ENCODE data around the gene CAMK2D.

CAMK2D gene

DNA sequence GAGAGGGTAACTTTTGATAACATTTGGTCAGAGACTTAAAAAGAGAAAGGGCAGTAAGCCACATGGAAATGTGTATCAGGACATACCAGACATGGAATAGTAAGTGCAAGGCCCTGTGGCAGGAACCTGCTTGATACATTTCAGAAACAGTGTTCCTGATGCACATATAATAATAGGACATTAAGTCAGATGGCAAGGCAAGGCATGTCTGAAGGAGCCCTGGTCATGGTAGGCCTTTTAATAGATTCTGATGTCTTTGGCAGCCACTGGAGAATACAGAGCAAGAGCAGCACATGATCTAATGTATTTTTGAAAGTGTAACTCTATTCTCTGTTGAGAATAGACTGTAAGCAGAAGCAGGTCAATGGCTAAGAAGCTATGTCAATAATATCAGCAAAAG lies 279.7 kb downstream of the CAMK2D start:
- H3K4me3 ChIP-seq (ENCODE audit: low read length) = no peak overlapping the region
- DNase-seq (ENCODE audit: low read depth) = no peak
- TF ChIP-seq, protein P1, sequence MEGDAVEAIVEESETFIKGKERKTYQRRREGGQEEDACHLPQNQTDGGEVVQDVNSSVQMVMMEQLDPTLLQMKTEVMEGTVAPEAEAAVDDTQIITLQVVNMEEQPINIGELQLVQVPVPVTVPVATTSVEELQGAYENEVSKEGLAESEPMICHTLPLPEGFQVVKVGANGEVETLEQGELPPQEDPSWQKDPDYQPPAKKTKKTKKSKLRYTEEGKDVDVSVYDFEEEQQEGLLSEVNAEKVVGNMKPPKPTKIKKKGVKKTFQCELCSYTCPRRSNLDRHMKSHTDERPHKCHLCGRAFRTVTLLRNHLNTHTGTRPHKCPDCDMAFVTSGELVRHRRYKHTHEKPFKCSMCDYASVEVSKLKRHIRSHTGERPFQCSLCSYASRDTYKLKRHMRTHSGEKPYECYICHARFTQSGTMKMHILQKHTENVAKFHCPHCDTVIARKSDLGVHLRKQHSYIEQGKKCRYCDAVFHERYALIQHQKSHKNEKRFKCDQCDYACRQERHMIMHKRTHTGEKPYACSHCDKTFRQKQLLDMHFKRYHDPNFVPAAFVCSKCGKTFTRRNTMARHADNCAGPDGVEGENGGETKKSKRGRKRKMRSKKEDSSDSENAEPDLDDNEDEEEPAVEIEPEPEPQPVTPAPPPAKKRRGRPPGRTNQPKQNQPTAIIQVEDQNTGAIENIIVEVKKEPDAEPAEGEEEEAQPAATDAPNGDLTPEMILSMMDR (conservative IDR thresholded peaks at IDR 0.05; ENCODE audit: low read length) = no peak

DNA sequence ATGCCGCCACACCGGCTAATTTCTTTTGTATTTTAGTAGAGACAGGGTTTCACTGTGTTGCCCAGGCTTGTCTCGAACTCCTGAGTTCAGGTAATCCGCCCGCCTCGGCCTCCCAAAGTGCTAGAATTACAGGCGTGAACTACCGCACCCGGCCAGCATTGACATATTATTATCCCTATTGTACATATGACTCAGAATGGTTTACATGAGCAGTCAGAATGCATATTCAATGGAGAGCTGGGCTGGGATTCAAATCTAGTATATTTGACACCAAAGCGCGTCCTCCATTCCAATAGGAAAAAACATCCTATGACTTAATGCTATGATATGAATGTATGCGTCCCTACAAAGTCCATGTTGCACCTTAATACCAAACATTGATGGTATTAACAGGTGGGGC lies 281.4 kb downstream of the CAMK2D start:
- no peak for DNase-seq (ENCODE audit: low read depth)
- TF ChIP-seq, protein P1 (conservative IDR thresholded peaks at IDR 0.05; ENCODE audit: low read length) = no peak
- no peak overlapping the region for H3K4me3 ChIP-seq (ENCODE audit: low read length)

DNA sequence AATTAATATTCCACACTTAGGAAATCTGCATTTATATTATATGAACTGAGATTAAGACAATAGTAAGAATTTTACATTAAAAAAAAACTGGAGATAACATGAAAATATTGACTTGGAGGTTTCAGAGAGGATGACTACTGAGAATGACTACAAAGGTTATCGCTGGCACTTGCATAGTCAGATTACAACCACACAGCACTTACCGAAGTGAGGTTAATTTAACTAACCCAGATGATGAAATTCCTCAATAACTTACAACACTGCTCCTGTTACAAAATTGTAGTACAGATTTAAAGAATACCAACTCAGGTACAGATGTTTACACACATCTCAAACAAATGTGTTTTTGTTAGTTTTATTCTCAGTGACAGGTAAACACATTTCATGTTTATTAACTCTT lies 283.5 kb downstream of the CAMK2D start:
- TF ChIP-seq, protein P1 (conservative IDR thresholded peaks at IDR 0.05; ENCODE audit: low read length) = no peak
- no peak overlapping the region for H3K4me3 ChIP-seq (ENCODE audit: low read length)
- DNase-seq (ENCODE audit: low read depth) = no peak

DNA sequence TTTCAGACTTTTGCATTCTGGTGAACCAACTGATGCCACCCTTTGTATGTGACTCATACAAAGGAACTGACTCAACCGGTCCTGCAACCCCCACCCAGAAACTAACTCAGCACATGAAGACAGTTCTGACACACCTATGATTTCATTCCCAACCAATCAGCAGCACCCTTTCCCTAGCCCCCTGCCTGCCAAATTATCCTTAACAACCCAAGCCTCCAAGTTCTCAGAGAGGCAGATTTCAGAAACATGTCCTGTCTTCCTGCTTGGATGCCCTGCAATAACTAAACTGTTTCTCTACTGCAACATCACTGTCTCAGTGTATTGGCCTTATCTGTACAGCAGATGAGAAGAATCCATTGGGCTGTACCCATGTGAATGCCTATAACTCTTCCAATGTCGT lies 284.7 kb downstream of the CAMK2D start:
- H3K4me3 ChIP-seq (ENCODE audit: low read length) = no peak overlapping the region
- TF ChIP-seq, protein P1 (conservative IDR thresholded peaks at IDR 0.05; ENCODE audit: low read length) = no peak
- DNase-seq (ENCODE audit: low read depth) = no peak

DNA sequence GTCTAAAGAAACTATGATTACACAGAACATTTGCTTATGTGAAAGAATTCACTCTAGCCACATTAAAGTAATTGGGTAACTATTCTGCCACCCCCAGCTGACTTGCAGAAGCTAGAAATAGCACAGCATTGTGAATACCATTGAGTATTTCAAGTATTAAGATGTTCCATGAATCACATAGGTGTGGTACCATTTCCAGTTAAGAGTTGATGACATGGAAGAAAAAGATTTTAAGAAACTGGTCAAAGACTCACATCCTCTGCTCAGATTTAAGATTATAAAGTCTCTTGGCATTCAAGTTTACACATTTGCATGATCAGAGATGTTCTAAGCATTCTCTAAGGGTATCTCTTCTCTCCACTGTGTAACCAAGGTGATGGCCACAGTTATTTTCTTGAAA lies 287.5 kb downstream of the CAMK2D start:
- DNase-seq (ENCODE audit: low read depth) = peak; percentile 94
- H3K4me3 ChIP-seq (ENCODE audit: low read length) = no peak overlapping the region
- TF ChIP-seq, protein P1 (conservative IDR thresholded peaks at IDR 0.05; ENCODE audit: low read length) = no peak

DNA sequence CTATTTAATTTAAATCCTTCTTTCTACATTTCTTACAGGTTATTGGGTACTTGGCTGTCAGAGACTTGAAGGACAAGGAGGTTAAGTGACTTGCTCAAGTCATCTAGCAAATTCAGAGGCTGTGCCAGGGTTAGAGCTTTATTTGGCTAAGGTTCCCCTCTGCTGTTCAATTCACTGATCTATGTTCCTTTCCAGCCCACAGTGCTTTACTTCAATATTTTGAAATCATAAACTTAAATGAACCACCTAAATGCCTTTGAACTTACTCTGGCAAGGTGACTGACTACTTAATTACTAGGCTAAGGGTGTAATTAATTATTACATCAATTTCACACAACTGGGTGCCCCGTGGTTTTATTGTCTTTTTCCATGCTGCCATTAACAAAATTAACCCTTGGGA lies 288.7 kb downstream of the CAMK2D start:
- TF ChIP-seq, protein P1 (conservative IDR thresholded peaks at IDR 0.05; ENCODE audit: low read length) = no peak
- DNase-seq (ENCODE audit: low read depth) = no peak
- H3K4me3 ChIP-seq (ENCODE audit: low read length) = no peak overlapping the region

DNA sequence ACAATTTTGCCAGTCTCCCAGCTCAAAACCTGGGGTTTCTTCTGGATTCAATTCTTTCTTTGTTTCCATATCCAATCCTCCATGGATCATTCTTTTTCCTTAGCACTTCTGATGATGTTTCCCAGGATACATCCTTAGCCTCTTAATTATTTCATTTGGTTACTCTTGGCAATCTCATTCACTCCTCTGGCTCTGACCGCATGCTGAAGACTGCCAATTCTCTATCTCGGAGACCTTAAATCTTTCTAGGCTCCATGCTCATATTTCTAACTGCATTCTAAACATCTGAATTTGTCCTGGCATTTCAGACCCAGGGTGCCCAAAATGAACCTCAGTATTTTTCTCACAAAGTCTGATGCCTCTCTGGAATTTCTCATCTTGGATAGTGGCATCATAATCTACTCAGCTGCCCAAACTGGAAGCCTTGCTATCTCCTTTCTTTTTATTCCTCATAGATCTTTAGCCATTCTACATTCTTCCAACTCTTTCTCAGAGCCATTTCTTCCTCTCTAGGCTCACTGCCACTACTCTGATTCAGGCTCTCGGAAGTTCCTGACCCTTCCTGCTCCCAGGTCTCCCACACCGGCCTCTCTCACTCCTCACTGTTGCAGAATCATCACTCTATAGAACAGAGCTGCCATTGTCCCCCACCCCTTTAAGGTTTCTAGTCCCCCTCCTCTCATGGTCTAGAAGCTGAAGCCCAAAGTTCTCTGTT lies 290.2 kb downstream of the CAMK2D start:
- no peak overlapping the region for H3K4me3 ChIP-seq (ENCODE audit: low read length)
- TF ChIP-seq, protein P1 (conservative IDR thresholded peaks at IDR 0.05; ENCODE audit: low read length) = no peak
- DNase-seq (ENCODE audit: low read depth) = peak; percentile 65
